ENCODE data around the gene ATP2B2.

GRCh38 chr3:10502185-10502880 lies 3.1 kb downstream of the ATP2B2 start:
- no peak for TF ChIP-seq CTCF (IDR thresholded peaks at IDR 0.05)
- TF ChIP-seq POLR2A (IDR thresholded peaks at IDR 0.05) = no peak
- TF ChIP-seq EP300 (IDR thresholded peaks at IDR 0.05) = no peak

Data from tibial nerve (tissue), 4 donors.